ENCODE measurements around the gene ADIPOR2.

ADIPOR2 gene

DNA sequence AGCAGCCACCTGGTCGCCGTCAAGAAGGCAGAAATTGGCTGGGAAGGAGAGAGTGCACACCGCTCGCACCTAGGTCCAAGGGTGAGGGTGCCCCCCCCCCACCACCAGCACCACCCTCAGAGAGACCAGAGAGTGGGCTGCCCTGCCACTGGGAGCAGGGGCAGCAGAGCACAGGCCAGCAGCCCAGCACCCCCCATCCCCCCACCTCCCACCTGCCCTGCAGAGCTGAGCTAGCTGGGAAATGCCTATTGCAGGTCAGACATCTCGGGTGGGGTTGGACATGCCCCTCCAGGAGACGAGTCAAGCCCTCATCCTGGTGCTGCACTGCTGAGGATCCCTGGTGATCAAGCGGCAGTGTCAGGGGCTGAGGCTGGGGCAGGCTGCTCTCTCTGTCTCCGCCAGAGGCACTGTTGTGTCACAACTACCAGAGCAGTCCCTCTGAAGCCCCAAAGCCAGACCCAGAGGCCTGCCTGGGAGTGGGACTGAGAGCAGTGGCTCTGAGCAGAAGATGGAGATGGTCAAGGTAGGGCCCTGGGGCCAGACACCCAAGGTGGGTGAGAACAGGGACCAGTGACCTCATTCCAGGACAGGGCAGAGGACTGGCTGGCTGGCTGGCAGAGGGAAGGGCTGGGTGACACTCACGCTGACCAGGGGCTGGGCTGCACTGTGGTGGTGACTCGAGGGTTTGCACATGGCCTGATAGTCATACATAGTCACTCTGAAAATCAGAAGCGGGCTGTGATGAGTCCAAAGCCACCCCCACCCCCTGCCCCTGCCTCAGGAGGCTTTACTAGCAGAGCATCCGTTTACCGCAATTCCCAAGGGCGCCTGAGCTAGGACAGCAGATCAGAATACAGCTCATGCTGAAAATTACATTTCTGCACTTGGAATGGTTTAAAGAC is 109.8 kb downstream of the ADIPOR2 start:
- no peak for DNase-seq

DNA sequence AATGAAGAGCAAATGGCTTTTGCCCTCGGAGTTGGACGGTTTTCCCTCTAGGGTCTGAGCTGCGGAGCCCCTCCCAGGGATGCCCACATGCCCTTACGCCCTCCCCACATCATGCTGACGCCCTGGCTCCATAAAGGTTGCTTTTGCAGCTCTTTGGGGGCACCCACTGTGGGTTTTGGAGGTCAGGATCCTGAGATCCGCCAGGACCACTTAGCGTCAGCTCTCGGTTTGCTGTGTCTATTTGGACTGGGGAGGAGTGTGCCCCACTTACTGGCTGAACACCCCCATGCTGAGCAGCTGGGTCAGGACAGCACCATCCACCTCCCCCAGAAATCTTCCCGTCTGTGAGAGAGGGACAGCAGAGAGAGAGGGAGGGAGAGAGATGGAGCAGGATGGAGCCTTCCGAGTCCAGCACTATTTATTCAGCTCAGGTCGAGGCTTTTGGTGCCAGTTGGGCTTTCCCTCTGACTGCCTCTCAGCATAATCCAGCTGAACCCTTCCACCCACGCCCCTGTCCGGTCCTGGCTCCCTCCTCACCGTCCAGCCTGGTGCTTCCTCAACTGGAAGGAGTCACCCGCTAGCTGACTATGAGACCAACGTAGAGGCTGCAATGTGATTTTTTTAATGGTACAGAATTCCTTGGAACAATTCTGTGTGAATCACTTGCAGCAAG is 110.6 kb downstream of the ADIPOR2 start:
- DNase-seq: no peak

DNA sequence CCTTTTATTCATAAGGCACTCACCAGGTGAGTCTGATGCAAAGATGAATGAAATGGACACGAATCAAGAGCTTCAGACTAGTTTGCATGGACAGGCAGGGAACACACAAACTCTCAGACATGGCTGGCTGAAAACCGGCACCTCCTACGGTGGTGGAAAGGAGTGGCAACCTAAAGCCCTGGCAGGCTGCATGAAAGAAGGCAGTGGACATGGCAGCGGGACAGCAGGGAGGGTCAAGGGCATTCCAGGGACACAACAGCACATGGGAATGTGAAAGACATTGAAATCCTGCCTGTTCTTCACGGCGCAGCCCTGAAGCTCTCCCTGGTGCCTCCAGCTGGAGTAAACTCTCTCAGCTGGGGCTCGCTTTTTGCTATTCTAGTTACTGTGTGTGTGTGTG is 112.9 kb downstream of the ADIPOR2 start:
- no peak for DNase-seq

DNA sequence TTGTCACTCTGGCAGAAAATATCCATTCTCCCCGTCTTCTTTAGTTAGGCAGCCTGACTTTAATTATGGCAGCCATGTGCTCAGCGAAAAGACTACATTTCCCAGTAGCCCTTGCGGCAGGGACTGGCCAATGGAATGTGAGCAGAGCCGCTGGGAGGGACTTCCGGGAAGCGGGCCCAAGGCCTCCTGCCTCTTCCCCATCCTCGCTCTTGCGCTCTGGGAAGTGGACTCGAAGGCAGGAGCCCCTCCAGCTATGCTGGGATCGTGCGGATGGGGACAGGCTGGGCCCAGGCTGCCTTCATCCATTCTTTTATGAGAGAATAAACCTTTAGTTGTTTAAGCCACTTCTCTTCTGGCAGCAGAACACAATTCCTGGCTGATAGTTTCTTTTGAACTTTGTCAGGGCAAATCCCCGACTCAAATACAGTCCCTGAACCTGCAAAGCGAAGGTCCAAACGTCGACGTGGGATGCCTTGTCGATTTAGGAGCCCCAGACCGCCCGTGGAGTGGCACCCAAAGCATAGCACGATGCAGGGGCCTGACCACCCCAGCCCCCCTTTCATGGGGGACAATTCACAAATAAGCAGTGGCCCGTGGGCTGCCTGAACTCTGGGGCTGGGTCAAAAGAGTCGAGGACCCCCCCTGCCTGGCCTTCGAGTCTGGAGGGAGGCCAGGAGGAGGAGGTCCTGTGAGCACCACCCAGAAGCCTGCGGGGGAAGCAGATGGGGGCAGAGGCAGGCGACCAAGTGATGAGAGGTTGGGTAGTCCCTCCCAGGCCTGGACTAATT is 113.9 kb downstream of the ADIPOR2 start:
- no peak for DNase-seq

DNA sequence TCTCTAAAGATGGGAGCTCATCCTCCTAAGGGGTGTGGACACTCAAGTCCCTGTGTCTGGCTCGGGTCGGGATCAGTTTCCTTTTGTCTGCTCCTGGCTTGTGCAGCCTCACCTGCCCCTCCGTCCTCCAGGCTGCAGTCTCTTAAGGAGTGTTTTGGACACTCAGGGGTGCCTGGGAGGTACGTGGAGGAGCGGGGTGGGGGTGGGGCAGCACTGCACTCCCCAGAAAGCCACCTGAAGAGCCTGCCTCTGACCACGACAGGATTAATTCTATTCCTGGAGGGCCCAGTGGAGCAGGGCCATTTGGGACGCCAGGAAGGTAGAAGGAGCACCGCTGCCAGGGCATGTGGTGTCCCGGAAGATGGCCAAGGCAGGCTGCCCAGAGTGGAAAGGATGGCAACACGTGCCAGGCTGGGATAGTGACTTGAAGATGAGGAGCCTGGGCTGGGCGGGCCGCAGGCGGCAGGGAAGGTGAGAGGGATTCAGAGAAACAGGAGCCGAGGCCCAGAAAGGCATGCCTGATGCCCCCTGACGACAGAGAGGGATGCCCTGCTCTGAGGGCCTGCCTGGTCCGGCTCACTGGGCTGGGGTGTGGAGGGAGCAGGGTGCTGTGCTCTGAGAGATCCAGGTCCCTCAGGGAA is 114.7 kb downstream of the ADIPOR2 start:
- DNase-seq: no peak

DNA sequence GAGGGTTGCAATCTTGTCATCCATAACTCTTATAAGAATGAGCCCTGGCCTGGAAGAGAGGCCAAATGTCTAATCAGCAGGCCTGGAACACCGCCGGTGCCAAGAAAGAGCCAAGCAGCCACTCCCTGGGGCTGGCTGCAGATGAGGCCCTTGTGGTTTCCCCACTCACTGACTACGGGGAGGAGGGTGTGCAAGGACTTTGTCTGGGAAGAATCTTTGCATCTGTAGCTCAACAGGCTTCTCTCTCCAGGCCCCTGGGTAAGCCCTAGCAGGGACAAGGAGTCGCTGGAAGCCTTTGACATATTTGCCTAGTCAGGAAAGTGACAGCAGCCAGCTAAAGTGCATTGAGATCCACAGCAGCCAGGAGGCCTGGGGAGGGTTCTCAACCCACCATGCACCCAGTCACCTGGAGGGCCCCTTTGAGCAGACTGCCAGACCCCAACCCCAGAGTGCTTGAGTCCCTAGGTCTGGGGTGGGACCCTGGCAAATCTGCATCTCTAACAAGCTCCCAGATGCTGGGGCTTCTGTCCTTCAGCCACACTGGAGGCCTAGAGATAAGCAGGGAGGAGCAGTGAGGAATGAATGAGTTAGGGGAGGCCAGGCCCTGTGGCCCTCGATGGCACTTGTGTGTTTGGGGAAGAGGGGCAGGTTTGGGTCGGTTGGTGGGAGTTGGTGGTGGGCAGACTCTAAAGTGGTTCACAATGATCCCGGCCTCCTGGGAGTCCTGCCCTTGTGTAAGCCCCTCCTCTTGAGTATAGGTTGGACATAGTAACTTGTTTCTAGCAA is 115.6 kb downstream of the ADIPOR2 start:
- DNase-seq: no peak

DNA sequence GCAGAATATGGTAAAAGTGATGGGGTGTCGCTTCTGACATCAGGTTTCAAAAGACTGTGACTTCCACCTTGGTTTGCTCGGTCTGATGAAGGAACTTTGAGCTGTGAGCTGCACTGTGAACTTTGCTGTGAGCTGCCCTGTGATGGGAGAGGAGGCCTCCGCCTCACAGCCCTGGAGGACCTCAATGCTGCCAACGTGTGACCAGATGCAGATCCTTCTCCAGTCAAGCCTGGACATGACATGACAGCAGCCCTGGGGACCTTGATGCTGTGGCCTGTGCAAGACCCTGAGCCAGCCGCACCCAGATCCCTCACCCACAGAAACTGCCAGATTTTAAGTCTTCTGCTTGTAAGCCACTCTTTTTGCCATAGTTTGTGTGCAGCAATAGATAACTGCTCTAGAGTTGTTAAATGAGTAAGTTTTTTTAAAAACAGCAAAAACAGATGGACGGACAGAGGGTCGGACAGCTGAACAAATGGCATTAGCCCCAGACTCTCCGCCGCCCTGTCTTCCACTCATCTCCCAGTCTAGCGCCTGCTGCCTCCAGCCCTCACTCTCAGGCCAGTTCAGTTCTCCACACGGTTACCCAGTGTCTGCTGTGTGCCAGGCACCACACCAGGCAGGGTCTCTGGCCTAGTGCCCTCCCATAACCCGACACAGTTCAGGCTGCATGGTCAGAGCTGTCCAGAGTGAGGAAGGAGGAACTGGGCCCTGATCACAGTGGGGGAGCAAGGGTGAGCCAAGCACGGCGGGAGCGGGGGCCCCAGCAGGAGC is 116.4 kb downstream of the ADIPOR2 start:
- DNase-seq: no peak

DNA sequence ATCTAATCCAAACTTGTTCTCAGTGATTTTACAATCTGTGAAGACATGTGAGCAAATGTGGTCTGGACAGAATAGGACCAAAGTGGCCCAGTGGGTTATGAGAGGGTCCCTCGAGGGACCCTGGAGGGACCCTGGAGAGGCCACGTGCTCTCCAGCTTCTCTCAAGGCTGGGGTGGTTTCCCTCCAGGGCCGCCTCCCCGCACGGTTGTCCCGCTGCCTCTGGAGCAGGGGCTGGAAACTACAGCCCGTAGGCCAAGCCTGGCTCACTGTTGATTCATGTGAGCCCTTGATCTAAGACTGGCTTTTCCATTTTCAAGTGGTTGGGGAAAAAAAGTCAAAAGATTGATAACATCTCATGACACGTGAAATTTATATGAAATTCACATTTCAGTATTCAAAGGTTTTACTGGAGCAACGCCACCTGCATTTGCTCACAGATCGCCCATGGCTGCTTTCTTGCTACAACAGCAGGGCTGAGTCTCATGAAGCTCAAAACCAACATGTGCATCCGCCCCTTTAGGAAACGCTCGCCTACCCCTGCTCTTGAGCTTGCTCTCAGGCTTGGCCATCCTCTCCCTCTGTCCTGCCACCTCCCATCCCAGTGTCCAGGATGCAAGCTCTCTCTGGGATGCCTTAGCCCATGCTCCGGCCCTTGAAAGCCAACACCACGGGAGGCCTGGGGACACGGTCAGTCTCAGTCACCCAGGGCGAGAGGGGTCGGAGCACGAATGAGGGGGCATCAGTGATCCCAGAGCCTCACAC is 117.3 kb downstream of the ADIPOR2 start:
- no peak for DNase-seq

DNA sequence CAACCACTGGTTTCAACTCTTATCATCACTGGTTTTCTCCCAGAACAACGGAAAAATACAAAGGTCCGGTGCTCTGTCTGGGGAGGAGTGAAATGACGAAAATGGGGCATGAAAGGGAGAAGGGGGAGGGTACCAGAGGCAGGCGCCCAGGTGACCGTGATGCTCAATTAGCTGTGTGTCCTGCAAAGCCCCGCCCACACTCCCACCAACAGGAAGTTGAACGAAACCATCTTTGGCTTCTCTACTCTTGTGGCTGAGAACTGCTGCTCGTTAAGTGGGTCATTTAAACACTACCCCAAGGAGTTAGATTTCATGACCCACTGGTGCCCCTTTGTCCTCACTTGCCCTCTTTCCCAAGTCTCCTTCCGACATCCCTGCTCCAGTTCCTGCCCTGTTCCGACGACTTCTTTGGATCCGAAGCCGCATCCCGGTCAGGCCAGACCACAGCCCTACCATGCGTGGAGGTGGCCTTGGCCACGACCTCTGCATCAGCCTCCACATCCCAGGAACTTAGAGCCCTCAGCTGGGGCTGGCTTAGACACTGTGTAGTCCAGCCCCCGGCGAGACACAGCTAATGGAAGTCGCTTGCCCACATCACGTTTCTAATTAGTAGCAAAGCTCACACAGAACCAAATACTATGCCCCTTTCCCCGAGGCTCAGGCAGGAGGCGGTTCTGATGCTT is 118.1 kb downstream of the ADIPOR2 start:
- peak; percentile 36 for DNase-seq

DNA sequence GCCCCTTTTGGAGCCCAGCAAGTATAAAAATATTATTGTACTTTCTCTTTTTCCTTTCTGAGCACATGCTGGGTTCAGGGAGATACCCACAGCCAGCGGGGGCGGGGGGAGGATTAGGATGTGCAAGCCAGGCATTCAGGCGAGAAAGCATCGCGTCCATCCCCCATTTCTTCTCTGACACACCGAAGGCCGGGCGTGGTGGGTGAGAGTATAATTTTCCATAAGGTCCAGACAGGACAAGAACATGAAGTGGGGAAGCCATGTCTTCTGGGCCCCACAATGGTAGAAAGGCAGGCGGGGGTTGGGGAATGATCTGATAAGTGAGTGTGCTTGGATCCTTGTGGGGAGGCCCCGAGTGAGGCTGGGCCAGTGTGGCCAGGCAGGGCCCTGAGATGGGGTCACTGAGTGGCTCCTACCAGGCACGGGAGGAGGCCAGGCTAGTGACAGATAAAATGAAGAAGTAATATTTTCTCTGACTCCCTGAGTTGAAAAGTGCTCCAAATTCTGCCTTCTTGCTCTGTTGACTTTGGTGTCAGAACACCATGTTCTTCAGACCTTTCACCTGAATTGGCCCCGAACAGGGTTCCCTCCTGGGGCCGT is 118.8 kb downstream of the ADIPOR2 start:
- no peak for DNase-seq

DNA sequence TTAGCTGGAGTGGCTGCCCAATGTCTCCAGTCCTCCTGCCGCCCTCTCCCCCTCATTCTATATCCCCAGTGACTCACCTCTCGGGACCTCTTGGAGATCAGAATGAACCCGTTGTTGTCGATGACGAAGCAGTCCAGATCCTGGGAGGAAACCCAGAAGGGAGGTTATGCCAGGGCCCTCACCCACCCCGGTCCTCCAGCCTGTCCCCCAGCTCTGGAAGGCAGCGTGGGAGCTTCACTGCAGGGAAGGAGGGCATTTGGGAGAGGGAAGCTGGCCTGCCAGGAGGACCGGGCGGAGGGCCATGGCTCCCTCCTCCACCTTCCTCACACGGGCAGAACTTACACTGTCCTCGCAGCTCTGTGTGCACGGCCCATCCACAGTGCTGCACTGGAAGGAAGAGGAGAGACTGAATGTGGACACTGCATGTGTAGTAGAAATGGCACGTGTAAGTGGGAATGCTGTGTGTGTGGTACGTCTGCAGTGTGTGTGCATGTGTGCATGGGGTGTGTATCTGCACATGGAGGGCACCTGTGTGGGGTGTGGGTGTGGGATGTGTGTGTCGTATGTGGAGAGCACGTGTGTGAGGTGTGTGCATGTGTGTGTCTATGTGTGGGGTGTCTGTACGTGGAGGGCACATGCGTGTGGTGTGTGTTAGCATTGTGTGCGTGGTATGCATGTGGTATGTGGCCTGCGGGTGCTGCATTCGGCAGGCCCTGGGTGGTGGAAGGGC is 119.5 kb downstream of the ADIPOR2 start:
- no peak for DNase-seq

DNA sequence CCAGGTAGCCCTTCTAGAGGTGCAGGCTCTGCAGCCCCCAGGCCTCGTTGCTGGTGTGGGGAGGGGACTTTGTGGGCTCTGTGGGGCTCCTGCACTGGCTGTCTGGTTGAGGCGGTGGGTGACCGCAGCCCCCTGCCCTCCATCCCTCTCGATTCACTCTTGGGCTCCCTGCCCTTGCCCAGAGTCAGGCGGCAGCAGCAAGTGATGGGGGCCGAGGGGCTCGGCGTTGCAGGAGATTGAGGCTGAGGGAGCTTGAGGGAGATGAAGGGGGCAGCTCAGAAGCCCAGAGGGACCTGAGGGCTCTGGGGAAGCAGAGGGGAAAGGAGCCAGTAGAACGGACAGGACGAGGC is 120.0 kb downstream of the ADIPOR2 start:
- no peak for DNase-seq

DNA sequence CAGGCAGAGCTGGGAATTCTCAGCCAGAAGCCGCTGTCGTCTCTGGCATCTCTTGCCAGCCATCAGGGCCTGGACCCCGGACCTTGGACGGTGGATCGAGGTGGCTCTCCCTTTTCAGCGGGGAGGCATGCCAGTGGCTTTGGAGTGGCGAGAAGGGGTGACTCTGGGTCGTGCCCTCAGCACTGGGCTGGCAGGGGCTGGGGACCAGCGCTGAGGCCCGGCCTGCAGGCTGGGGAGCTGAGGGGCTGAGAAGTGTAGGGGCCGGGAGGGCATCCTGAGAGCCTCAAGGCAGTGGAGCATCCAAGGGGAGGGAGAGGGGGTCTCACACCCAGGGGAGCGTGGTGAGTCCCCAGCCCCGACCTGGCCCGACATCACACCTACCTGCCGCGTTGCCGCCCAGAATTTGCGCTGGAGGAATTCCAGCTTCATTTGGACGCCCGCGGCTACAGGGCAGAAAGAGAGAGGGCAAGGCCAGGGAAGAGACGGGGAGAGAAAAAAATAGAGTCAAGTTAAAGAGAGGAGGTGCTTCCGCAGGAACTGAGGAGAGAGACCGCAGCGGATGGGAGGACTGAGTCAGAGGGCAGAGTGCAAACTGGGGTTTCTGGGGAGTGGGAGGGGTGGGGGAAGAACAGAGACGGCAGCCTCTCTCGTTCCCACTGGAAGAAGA is 120.5 kb downstream of the ADIPOR2 start:
- DNase-seq: peak; percentile 87

DNA sequence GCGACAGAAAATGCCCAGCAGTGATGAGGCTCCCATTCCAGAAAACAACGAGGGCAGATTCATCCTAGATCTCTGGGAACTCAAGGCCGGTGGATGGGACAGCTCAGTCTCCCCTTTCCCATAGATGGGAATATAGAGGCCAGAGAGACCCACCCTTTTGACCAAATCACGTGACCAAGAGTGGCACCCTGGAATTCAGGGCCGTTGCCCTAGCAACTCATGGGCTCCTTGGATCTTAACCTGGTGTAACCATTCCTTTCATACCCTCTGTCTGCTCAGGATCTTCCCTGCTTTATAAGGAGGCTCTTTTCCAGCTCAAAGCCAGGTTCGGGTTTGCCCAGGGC is 121.0 kb downstream of the ADIPOR2 start:
- no peak for DNase-seq

DNA sequence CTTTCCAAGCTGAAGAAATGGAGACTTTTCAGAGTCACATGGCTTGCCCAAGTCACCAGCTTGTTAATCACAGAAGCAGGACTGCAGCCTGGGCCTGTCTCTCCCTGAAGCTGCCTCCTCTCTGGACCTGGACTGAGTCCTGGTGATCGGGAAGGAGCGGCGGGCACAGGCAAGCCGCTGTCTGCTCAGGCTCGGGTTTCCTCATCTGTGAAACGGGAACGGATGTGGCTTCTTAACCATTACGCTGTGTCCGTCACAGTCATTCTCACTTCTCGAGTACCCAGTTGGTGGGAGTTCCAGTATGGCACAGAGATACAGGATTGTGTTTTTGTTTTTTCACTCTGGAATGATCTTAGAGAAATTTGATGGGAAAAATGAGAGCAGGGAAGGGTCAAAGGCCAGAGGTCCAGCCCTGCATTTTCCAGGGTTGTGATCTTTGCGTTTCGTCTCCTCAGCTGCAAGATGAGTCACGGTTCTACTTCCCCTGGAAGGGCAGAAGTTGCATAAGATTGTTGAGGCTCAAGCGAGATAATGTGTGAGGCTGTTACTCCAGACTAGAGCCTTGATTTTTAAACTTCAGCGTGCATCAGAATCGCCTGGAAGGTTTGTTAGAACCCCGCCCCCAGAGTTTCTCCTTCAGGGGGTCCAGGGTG is 121.9 kb downstream of the ADIPOR2 start:
- DNase-seq: peak; percentile 73

DNA sequence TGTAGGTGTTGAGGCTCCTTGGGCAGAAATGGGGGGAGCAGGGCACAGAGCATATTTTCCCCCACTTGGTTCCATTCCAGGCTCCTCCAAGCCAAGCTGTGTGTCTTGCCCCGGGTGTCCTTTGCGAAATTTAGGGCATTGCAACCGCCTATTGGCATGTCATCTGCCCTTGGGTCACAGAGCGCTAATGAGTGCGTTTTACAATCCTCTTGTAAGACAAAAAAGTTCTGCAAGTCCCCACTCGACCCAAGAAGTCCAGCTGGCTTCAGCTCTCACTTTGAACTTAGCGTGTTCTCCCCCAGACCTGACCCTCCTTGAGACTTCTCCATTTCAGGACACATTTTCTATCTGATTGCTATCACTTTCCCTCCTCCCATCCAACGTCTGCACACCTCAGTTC is 123.4 kb downstream of the ADIPOR2 start:
- DNase-seq: no peak

DNA sequence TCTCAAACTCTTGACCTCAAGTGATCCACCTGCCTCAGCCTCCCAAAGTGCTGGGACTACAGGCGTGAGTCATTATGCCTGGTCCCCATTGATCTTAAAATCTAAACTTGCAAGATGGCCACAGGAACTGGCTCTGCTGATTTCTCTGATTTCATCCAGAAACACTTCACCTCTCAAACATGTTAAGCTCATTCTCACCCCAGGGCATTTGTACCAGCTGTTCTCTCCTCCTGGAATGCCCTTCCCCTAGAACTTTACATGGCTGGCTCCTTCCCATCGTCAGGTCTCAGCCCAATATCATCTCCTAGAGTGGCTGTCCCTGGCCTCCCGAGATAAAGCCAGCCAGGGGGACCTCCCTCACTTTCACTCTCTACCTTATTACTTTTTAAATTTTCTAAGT is 124.2 kb downstream of the ADIPOR2 start:
- DNase-seq: no peak

Measured in SIG-M5 (cell line).